Activated CD8-positive, alpha-beta memory T cell treated with anti-CD3 and anti-CD28 coated beads, Interleukin-2, amount 50 U/mL, for 24 hours (primary cell): ENCODE measurements around the gene SSU72.

ENCODE experiments used
- DNase-seq: peaks from one replicate; pipeline ENCODE4 v3.0.0-alpha.2; 2020; ENCODE audit errors: extremely low read depth

SSU72 gene

GRCh38 chr1:1610796-1611195, 36.1 kb upstream of the SSU72 start:
- no peak for DNase-seq

DNA sequence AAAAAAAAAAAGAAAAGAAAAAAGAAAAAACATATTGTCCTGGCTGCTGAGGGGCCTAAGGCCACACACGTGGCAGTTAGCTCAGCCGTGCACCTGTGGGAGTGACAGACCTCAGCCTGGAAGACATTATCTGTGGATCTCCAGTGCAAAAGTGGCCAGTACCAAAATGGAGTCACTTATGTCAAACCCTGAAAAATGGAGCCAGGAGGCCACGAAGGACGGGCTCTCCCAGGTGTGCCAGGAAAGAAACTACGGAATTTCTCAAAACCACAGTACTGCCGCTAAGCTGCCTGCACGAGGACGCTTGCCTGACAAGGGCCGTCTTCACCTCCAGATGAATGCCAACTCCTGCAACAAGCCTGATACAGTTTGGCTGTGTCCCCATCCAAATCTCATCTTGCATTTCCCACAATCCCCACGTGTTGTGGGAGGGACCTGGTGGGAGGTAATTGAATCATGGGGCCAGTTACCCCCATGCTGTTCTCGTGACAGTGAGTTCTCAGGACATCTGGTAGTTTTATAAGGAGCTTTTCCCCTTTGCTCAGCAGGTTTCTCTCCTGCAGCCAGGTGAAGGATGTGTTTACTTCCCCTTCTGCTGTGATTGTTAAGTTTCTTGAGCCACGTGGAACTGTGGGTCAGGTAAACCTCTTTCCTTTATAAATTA, 35.3 kb upstream of the SSU72 start:
- no peak for DNase-seq

DNA sequence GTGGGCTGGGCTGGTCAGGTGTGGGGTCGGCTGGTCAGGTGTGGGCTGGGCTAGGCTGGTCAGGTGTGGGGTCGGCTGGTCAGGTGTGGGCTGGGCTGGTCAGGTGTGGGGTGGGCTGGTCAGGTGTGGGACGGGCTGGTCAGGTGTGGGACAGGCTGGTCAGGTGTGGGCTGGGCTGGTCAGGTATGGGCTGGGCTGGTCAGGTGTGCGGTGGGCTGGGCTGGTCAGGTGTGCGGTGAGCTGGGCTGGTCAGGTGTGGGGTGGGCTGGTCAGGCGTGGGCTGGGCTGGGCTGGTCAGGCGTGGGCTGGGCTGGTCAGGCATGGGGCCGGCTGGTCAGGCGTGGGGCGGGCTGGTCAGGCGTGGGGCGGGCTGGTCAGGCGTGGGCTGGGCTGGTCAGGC, 31.6 kb upstream of the SSU72 start:
- DNase-seq: no peak

GRCh38 chr1:1605724-1606123, 31.1 kb upstream of the SSU72 start:
- no peak for DNase-seq

- DNase-seq: no peak
These were observed 30.4 kb upstream of the SSU72 start for GRCh38 chr1:1605034-1605591.

- DNase-seq: no peak
These were observed 29.8 kb upstream of the SSU72 start for GRCh38 chr1:1604374-1605033.

DNA sequence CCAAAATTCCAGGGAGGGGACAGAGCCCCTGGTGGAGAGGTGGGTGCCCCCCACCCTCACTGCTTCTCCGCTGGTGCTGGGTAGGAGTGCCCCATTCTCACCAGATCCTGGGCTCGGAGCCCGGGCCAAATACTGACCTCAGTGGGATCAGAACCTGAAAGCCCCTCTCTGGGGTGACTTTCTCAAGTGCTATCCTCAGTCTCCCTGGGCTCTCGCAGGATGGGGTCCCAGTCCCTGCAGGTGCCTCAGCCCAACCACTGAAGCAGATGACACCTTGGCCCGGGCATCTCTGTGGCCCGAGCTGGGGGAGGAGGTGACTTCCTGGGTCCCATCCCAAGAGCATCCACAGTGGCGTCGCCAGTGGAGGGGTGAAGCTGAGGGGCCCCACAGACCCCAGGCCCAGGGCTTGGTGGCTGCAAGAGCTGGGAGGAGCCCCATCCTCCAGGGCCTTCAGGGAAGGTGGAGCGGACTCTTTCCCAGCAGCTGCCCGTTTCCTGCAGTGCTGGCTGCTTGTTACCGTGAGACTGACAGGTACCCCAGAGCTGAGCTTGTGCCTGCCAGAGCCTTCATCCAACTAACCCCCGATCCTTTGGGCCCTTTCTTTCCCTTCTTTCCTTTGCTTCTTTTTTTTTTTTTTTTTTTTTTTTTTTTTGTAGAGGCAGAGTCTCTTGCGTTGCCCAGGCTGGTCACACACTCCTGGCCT, 29.2 kb upstream of the SSU72 start:
- no peak for DNase-seq

GRCh38 chr1:1602968-1603506, 28.4 kb upstream of the SSU72 start:
- DNase-seq: no peak

- DNase-seq: no peak
These were observed 27.8 kb upstream of the SSU72 start for GRCh38 chr1:1602304-1602967.

DNA sequence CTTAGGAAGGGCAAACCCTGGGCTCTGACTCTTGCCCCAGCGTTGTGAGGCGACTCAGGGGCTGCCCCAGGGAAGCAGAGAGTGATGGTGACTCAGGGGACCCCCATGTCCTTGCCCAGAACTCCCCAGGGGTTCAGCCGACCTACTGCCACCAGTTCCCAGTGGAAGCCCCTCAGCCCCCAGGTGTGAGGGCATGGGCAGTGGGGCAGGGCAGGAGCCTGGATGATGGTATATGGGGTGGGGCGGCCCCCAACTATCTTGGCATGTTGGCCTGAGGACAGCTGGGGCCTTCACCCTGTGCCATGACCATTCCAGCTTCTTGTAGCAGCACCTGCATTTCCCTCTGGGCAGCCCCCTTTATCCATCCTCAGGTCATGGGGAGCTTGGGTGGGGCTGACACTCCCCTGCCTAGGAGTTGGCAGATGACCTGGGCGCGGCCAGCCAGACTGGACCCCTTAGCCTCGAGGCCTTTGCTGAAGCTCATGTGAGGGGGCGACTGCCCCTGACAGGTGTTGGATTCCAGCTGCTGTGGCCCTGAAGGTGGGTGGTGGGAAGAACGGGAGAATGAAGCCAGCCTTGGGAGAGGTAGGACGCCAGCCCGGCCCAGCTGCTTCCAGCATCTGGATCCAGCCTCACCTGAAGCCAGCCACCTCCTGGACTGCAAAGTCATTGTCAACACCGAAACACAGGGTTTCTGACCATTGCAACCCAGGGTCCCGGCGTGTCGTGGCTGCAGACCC, 27.1 kb upstream of the SSU72 start:
- DNase-seq: no peak

DNA sequence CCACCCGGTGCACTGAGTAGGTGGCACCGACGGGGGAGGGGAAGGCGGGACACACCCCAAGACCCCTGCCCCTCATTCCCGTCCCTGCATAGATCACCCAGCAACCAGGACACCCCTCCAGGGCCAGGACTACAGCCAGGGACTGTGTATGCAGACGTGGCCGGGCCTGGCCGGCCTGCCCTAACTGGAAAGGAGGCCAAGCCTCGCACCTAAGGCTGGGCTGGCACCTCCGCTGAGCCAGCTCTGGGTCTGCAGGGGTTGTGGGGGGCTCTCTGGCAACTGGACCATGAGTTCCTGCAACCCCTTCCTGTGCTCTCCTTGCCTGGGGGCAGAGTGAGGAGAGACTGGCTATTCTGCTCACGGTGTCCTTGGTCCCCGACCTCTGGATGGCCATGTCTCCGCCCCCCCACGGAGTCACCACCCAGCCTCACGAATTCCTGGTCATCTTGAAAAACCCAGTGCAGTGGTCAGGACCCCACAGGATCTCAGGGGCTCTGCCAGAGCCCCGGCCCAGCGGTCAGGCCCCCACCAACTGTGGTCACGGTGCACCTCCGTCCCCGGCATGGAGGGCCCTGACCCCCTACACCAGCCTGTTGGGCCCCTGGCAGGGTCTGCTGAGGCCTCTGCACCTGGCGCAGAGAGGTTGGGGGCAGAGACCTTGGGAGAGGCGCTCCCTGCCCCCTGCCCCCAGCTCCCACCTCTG, 26.3 kb upstream of the SSU72 start:
- no peak for DNase-seq

- DNase-seq: no peak
These were observed 25.5 kb upstream of the SSU72 start, which contains the start of gene FNDC10 for GRCh38 chr1:1599935-1600860. TSS of gene FNDC10 (minus strand) at chr1:1600135. CDS start at chr1:1600015, 120 bp downstream.

DNA sequence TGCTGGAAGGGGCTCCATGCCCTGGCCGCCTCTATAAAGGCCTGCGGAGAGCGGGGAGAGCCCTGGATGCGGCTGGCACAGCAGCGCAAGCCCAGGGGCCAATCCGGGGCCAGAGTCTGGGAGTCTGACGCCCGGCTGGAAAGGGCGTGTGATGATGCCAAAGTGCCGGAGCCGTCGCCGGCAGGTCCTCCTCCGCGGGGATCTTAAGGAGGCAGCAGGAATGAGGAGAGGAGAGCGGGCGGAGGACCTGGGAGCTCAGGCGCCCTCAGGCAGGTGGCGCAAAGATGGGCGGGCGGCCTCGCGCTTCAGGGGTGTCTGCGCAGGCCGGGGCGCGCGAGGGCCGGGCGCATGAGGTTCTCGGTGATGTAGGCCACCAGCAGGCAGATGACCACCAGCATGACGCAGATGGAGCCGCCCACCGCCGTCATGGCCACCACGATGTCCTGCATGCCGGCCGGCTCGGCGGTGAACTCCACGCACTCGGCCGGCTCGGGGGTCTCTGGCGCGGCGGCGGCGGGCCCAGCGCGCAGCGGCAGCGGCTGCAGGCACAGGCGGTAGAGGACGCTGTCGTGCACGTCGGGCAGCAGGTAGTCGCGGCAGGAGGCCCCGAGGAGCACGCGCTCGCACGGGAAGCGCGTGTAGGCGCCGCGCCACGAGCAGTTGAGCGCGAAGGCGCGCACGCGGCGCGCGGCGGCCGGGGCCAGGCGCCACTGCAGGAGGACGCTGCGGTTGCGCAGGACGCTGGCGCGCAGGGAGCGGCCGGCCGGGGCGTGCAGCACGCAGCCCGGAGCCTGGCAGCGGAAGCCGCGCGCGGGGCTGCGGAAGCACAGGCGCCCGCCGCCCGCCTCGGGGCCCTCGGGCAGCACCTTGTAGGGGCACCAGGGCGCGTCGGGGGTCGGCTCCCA, 24.6 kb upstream of the SSU72 start:
- DNase-seq: no peak

GRCh38 chr1:1598720-1599029, 24.0 kb upstream of the SSU72 start:
- no peak for DNase-seq

- DNase-seq: no peak
These were observed 23.5 kb upstream of the SSU72 start for GRCh38 chr1:1598051-1598719.

- DNase-seq: no peak
These were observed 22.7 kb upstream of the SSU72 start for GRCh38 chr1:1597275-1597930.

DNA sequence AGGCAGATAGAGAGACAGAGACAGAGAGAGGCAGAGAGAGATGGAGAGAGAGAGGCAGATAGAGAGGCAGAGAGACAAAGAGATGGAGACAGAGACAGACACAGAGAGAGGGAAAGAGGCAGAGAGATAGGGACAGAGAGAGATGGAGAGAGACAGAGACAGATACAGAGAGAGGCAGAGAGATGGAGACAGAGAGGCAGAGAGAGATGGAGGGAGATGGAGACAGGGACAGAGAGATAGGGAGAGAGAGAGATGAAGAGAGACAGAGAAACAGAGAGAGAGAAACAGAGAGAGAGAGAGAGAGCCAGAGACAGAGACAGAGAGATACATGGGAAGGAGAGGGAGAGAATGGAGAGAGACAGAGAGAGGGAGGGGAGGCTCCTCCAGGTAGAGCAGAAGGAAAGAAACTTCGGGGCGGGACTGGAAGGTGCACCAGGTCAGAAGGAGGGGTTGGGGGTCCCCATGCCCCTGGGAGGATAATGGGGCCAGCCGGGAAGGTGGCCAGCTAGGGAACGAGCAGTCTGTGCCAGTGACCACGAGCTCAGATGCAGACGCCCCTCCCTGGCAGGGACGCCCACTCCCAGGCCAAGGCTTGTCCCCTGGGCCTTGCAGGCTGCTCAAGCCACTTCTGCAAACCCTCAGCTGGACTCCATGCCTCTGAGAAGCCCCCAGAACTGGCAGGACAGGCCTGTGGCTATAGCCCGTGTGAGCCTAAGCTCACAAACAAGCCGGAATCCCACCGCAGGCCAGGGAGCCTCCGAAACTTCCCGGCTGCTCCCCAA, 22.0 kb upstream of the SSU72 start:
- DNase-seq: no peak
